HG03571 (cell line): Measurements from ENCODE around the gene TAGLN.
"Not testable (repeated sequence)": the region's sequence is repeated elsewhere in the genome, so short reads cannot be mapped to it uniquely, and the experiment has no call there.

Experiments used
- ATAC-seq: cut with Tn5 transposase; IDR thresholded peaks from one replicate; pipeline ENCODE4 v1.9.1; 2021; ENCODE audit not compliant: unreplicated experiment

Gene TAGLN

GRCh38 chr11:117195258-117195657, 3.9 kb upstream of the TAGLN start:
- no peak for ATAC-seq

GRCh38 chr11:117195761-117196160, 3.4 kb upstream of the TAGLN start:
- ATAC-seq: no peak

- ATAC-seq: no peak
These were observed 2.2 kb upstream of the TAGLN start for GRCh38 chr11:117197006-117197405.

GRCh38 chr11:117197516-117198456, 1.4 kb upstream of the TAGLN start:
- no peak for ATAC-seq

GRCh38 chr11:117198613-117199012, 557 bp upstream of the TAGLN start:
- ATAC-seq: no peak

- ATAC-seq: no peak
These were observed 994 bp downstream of the TAGLN start for GRCh38 chr11:117199916-117200812.

- no peak for ATAC-seq
These were observed 1.9 kb downstream of the TAGLN start for GRCh38 chr11:117200813-117201657.

- ATAC-seq: no peak
These were observed 2.6 kb downstream of the TAGLN start for GRCh38 chr11:117201658-117202305.

GRCh38 chr11:117202386-117203068, 3.4 kb downstream of the TAGLN start:
- ATAC-seq: no peak

- ATAC-seq: no peak
These were observed 3.9 kb downstream of the TAGLN start for GRCh38 chr11:117203069-117203407.

- ATAC-seq: no peak
These were observed 5.3 kb downstream of the TAGLN start for GRCh38 chr11:117204283-117205080.

GRCh38 chr11:117205211-117205818, 6.1 kb downstream of the TAGLN start:
- ATAC-seq: no peak

- not testable (repeated sequence) for ATAC-seq
These were observed 6.9 kb downstream of the TAGLN start for GRCh38 chr11:117206111-117206510.

- not testable (repeated sequence) for ATAC-seq
These were observed 7.7 kb downstream of the TAGLN start for GRCh38 chr11:117206859-117207258.

- ATAC-seq: not testable (repeated sequence)
These were observed 8.3 kb downstream of the TAGLN start for GRCh38 chr11:117207481-117207880.

GRCh38 chr11:117208710-117209109, 9.5 kb downstream of the TAGLN start:
- not testable (repeated sequence) for ATAC-seq

- not testable (repeated sequence) for ATAC-seq
These were observed 10.4 kb downstream of the TAGLN start for GRCh38 chr11:117209351-117210125.

GRCh38 chr11:117210620-117211019, 11.4 kb downstream of the TAGLN start:
- ATAC-seq: no peak
